GM18520 (cell line): Measurements from ENCODE around the gene CSNK1A1L.
"Not testable (repeated sequence)": the region's sequence is repeated elsewhere in the genome, so short reads cannot be mapped to it uniquely, and the experiment has no call there.

Experiments
- ATAC-seq: cut with Tn5 transposase; IDR thresholded peaks from one replicate; pipeline ENCODE4 v1.9.1; 2021; ENCODE audit not compliant: unreplicated experiment

The CSNK1A1L gene

DNA sequence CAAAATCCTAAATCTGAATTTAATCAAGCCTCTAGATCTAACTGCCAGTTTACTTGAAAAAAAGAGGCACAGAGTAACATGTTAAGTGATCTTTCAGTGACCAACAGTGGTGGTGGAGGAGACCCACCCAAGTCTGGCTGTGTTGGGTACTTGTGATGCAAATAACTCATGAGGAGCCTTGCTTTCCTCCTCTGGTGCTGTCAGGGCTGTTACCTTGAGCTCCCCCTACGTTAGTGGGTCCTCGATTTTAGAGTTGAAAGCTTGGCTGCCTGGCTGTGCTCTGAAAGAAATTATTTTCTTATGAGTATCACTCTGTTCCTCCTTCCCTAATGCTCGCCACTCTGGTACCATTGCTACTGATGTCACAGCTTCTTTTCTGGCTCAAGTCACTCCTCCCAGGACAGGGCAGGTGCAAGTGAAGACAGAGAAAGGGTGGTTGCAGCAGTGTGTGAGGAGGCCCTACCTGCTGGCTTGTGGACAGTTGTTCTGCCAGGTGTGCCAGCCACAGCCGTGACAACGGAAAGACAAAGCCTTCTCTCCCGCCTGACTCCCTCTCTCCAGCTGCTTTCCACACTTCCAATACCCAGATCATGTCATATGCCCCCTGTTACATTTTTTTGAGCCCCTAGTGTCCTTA is 39.5 kb downstream of the CSNK1A1L start:
- ATAC-seq = no peak

DNA sequence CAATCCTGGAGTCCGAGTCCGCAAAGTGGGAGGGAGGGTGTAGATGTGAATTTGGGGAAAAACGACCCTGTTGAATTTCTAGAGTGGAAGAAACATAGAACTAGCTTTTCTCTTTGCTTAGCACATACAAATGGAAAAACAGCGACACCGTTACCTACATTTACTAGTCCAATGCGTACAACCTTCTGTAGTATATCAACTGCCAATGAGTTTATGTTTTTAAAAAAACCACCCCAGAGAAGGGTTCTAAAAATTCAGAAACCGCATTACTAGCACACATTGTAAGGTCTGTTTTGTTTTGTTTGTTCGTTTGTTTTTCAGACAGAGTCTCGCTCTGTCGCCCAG is 45.6 kb downstream of the CSNK1A1L start:
- ATAC-seq = no peak

DNA sequence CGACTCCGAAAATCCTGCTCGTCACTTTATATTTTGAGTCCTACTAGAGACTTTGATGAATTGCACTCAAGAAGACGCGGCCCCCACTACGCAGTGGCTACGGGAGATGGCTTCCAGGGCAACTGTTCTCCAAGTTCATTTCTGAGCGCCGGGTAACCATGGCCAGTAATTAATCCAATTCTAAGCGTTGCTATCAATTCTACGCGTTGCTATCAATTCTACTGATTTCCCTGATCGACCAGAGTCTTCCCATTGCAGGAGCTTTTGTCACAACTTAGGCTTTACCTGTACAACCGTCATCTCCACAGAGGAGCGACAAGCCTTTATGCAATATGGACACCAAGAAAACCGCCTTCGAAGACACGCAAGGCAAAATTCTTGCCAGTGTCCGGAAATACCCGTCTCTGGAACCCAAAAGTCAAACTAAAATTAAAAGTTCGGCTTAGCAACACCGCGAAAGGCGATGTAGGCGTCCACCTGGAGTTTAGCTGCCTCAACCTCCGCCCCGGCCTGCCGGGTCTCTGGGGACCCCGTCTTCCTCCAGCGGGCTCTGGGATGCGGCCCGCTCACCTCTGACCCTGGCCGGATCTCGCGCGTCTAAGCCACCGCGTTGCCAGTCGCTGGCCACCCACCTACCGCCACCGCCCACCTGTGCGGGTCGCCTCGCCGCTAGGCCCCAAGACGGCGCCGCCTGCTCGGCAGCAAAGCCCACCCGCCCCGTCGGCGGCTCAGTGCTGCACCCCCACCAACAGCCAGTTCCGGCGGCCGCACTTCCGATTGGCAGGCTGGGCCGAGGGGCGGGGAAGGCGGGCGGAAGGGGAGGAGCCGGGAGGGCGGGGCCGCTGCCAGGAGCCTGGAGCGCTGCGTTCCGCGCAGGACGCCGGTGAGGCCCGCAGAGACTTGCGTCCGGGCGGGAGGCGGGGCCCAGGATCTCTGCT is 46.3 kb downstream of the CSNK1A1L start, which contains the start of gene SUPT20H:
Gene SUPT20H (minus strand): TSS at position 779 of the 938 bp plus-strand sequence. CDS start 8,198 bp downstream, outside the sequence.
- ATAC-seq = peak; percentile 94

DNA sequence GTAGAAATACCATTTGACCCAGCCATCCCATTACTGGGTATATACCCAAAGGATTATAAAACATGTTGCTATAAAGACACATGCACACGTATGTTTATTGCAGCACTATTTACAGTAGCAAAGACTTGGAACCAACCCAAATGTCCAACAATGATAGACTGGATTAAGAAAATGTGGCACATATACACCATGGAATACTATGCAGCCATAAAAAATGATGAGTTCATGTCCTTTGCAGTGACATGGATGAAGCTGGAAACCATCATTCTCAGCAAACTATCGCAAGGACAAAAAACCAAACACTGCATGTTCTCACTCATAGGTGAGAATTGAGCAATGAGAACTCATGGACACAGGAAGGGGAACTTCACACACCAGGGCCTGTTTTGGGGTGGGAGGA is 49.2 kb downstream of the CSNK1A1L start:
- ATAC-seq = not testable (repeated sequence)
